GM12892 (cell line): ENCODE measurements around the gene LRRC41.
"Not testable (repeated sequence)": the region's sequence is repeated elsewhere in the genome, so short reads cannot be mapped to it uniquely, and the experiment has no call there.

Experiments used
- POLR2A ChIP-seq: IDR thresholded peaks from 2 replicates; pipeline ENCODE4 v1.6.1; 2011; ENCODE audit warnings: low read depth, low read length, control low read depth
- POLR2AphosphoS5 ChIP-seq: IDR thresholded peaks from 2 replicates; pipeline ENCODE4 v1.6.1; 2011; ENCODE audit warnings: low read depth, low read length, control low read depth

GRCh38 chr1:46330381-46330780, 27.0 kb upstream of the LRRC41 start:
- TF ChIP-seq POLR2A, POLR2AphosphoS5: not testable (repeated sequence)
